AG09319 (cell line): Measurements from ENCODE around the gene ZSWIM9.

Source experiments
- DNase-seq: peaks from one replicate; pipeline ENCODE4 v3.0.0-alpha.2; 2010; ENCODE audit warnings: low read depth; ENCODE audit errors: extremely low read depth
- CTCF ChIP-seq: IDR thresholded peaks from 2 replicates; pipeline ENCODE4 v1.5.1; 2011; ENCODE audit warnings: low read depth, mild to moderate bottlenecking, inconsistent platforms, low read length, moderate library complexity

The ZSWIM9 gene

GRCh38 chr19:48169939-48170803 lies at the start of gene ZSWIM9, which contains the start of gene LIG1:
Gene ZSWIM9, plus strand, starts transcription at chr19:48170680. Its CDS starts 1,123 bp downstream, at chr19:48171803.
Gene LIG1, minus strand, starts transcription at chr19:48170344. Its CDS starts 4,778 bp downstream, at chr19:48165566.
- peak; percentile 1; the same call in 1 of the 2 replicates for TF ChIP-seq CTCF
- peak; percentile 89 for DNase-seq

DNA sequence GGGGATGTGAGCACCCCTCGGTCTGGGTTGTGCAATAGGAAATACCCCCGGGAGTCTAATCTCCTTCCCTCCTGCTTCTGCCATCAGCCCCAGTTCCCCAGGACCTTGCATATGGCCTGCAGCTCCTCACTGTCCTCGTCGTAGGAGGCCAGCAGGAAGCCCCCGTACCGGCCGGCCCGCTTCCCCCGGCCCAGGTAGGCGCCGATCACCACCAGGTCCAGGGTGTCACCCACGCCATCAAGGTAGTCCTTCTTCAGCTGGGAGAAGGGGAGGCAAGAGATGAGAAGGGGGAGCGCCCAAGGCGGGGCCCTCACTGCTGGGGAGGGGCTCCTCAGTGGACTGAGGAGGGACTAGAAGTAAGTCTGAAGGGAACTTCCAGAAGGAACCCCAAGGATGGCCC lies 49.4 kb upstream of the ZSWIM9 start:
- DNase-seq: no peak
- TF ChIP-seq CTCF: no peak

DNA sequence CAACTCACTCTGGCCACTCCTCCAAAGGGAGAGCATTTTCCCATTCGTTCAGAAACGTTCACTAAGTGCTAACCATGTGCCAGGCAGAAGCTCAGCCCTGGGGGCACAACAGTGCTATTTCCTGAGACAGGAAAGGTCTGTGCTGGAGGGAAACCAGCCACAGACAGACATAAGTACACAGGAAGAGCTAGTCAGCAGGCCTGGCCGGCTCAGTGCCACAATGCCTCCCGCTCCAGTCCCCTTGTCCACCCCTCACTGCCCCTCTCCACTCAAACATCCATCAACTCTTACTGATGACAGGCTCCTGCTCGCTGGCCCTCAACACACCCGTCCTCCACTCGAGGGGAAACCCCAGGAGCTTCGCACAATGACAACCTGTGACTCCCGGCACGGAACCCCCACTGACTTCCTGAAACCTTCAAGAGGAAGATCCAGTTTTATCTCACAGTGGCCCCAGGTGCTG lies 48.5 kb upstream of the ZSWIM9 start:
- DNase-seq: no peak
- no peak for TF ChIP-seq CTCF

GRCh38 chr19:48122421-48122820 lies 48.1 kb upstream of the ZSWIM9 start:
- DNase-seq: no peak
- no peak for TF ChIP-seq CTCF

DNA sequence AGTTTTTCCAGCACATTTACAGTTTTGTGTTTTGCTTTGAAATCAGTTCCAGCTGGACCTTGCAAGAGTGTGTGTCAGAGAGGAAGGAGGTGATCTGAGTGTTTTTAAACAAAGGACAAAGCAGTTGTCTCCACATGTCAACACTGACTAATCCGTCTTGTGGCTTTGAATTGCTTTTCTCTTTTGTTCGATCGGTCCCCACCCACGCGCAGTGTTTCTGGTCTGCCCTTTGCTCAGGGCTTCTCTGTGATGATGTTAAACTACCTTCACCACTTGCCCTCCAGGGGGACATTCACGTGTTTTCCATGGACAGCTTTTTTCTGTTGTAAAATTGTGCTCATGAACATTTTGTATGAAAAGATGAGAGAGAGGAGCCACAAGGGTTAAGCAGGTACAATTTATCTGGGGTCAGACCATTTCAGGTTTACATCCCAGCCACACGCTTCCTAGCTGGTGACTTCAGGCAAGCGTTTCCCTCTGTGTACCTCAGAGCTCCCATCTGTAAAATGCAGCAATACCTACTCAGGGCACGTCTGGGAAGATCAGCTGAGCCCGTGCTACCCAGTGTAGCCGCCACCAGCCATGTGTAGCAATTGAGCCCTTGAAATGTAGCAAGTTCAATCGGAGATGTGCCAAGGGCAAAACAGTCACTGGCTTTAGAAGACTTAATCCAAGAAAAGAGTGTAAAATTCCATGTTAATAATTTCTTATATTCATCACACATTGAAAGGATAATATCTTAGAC lies 46.4 kb upstream of the ZSWIM9 start:
- TF ChIP-seq CTCF: peak; percentile 23
- peak; percentile 15 for DNase-seq

- no peak for DNase-seq
- TF ChIP-seq CTCF: no peak
Measured at GRCh38 chr19:48127561-48127960, 42.9 kb upstream of the ZSWIM9 start.

GRCh38 chr19:48133094-48133493 lies 37.4 kb upstream of the ZSWIM9 start:
- no peak for DNase-seq

More at GRCh38 chr19:48133094-48133493, 37.4 kb upstream of the ZSWIM9 start:
- TF ChIP-seq CTCF: no peak
